ENCODE results near the gene TIMM17A.

The TIMM17A gene

DNA sequence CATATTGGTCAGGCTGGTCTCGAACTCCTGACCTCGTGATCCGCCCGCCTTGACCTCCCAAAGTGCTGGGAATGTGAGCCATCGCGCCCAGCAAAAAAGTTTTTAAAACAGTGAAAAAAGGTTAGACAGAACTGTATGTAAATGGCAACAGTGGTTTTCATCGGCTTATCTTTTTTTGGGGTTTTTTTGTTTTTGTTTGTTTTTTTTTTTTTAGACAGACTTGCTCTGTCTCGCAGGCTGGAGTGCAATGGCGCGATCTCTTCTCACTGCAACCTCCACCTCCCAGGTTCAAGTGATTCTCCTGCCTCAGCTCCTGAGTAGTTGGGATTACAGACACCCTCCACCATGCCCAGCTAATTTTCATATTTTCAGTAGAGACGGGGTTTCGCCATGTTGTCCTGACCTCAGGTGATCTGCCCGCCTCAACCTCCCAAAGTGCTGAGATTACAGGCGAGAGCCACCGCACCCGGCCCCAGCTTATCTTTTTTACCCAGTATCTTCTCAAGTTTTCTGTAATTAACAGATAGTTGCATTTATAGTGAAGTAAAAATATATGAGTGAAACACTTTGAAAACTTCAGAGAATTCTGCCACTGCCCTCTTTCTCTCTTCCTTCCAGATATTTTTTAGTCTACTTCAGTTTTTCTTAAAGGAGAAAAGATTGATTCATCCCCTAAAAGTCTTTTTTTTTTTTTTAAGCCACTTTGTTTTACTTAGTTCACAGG is 13.1 kb downstream of the TIMM17A start:
- in situ Hi-C loops (cut with MboI; ENCODE audit: low pct_unique_long_range_greater_than_20kb, low sequenced_read_pairs) = no loop called here
- no peak for DNase-seq

DNA sequence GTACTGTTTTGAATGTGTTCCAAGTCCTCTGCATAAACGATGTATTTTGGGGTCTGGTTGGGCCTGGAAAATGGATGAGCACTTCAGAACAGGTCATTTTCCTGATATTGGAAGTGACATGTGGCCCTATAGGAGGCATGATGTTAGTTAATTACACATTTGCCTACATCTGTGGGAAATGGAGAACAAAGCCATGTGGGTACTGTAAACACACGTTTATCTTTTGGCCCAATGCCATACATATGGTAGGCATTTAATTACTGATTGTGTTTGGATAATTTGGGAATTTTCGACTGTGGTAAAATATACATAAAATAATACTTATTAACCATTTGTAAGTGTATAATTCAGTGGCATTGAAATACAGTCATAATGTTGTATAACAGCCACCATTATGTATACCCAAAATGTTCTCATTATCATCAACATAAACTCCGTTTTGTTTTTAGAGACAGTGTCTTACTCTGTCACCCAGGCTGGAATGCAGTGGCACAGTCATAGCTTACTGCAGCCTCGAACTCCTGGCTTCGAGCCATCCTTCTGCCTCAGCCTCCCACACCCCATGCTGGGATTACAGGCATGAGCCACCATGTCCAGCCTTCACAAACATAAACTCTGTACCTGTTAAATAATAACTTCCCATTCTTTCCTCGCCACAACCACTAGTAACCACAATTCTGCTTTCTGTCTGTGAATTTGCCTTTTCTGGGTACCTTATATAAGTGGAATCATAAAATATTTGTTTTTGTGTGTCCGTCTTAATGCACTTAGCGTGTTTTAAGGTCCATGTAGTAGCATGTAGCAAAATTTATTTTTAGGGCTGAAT is 15.2 kb downstream of the TIMM17A start:
- no peak for DNase-seq
- in situ Hi-C loops (cut with MboI; ENCODE audit: low pct_unique_long_range_greater_than_20kb, low sequenced_read_pairs) = no loop called here

DNA sequence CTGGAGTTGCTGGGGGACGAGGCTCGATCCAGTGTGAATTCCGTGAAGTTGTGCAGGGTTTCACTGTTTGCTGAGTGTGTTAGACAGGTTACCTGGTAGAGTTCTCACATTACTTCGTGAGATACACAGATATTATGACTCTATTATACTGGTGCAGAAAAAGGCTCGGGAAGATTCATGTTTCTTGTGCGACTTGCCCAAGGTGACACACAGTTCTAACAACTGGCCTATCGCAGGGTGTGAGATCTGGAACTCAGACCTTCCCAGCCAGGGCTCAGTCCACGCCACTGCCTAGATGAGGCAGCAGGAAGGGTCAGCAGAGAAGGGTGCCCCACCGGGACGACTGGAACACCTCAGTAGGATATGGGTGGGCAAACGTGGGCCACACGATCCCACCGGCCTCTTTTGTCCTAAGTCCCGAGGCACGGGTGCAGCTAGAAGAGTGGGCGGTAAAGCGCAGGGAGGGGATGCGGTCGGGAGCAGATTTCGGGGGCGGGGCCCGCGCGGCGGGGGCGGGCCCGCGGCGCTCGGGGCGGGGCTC is 26.8 kb downstream of the TIMM17A start:
- peak; percentile 53 for DNase-seq
- in situ Hi-C loops (cut with MboI; ENCODE audit: low pct_unique_long_range_greater_than_20kb, low sequenced_read_pairs) = no loop called here

DNA sequence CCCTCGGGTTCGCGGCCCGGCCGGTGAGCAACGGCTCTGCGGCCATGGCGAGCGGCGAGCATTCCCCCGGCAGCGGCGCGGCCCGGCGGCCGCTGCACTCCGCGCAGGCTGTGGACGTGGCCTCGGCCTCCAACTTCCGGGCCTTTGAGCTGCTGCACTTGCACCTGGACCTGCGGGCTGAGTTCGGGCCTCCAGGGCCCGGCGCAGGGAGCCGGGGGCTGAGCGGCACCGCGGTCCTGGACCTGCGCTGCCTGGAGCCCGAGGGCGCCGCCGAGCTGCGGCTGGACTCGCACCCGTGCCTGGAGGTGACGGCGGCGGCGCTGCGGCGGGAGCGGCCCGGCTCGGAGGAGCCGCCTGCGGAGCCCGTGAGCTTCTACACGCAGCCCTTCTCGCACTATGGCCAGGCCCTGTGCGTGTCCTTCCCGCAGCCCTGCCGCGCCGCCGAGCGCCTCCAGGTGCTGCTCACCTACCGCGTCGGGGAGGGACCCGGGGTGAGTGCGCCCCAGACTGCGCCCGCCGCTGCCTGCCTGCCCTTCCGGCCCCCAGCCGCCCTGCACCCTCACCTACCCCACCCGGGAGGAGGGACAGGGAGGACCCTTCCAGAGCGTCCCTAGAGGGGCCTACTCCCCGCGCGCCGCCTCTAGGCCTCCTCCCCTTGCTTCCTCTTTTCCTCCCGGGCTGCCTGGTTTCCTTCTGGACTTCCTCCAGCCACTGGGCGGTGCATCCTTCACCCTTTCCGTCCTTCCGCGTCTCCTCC is 27.5 kb downstream of the TIMM17A start, which contains the start of gene RNPEP:
Gene RNPEP (plus strand): TSS at position 26 of the 757 bp plus-strand sequence. CDS start 19 bp downstream, at position 45.
- in situ Hi-C loops (cut with MboI; ENCODE audit: low pct_unique_long_range_greater_than_20kb, low sequenced_read_pairs) = no loop called here
- DNase-seq = peak; percentile 81

DNA sequence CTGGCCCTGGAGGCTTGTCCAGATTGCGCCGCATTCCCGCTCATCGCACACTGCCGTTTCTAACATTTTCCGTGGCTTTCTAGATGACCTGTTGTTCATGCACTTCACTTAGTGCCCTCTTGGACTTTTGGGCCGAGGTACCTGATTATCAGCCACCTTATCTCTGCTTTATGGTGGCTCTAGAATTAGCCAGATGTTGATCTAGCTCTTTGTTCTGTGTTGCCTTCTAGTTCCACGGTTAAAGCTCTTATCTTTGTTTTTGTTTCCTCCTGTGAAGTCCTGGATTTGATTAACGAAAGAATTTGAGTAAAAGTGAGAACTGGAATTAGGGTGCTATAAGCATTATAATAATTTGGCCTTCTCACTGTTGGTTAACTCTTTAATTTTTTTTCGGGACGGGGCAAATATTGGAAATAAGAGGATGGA is 28.1 kb downstream of the TIMM17A start:
- no peak for DNase-seq
- in situ Hi-C loops (cut with MboI; ENCODE audit: low pct_unique_long_range_greater_than_20kb, low sequenced_read_pairs) = no loop called here

DNA sequence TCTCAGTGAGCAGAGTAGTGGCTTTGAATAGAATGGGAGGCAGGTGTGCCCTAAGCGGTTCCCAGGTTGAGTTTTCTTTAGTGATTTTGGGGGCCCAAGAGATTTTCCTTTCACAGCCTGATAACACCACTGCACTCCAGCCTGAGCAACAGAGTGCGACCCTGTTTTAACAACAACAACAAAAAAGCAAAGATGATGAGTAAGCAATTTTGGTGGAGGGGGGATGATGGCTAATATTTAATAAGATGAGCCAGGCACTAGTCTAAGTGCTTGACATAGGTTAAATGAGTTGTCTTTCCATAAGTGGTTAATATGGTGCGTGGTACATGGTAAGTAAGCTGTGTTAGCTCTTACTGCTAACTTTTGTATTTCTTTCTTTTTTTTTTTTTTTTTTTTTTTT is 29.1 kb downstream of the TIMM17A start:
- in situ Hi-C loops (cut with MboI; ENCODE audit: low pct_unique_long_range_greater_than_20kb, low sequenced_read_pairs) = no loop called here
- DNase-seq = no peak

DNA sequence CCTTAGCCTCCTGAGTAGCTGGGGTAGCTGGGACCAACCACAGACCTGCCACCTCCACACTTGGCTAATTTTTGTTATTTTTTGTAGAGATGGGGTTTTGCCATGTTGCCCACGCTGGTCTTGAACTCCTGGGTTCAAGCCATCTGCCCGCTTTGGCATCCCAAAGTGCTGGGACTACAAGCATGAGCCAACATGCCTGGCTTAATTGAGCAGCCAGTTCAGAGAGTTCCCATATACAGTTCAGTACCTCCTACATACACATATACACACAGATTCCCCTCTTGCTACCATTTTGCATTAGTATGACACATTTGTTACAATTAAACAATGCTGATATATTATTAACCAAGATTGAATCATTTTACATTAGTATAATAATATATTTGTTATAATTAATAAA is 30.1 kb downstream of the TIMM17A start:
- no peak for DNase-seq
- in situ Hi-C loops (cut with MboI; ENCODE audit: low pct_unique_long_range_greater_than_20kb, low sequenced_read_pairs) = no loop called here

DNA sequence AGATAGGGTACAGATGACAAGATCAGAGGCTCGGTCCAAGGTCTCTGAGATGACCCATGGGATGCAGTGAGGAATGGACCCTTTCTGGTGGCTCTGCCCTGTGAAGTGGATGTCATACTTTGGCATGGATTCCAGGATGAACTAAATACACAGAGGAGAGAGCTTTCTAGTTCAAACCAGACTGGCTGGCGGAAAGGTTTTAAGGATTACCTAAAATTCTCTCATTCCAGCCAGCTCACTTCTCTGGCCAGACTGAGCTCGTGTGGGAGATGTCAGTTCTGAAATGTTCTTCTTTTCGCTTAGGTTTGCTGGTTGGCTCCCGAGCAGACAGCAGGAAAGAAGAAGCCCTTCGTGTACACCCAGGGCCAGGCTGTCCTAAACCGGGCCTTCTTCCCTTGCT is 33.3 kb downstream of the TIMM17A start:
- no peak for DNase-seq
- in situ Hi-C loops (cut with MboI; ENCODE audit: low pct_unique_long_range_greater_than_20kb, low sequenced_read_pairs) = no loop called here

DNA sequence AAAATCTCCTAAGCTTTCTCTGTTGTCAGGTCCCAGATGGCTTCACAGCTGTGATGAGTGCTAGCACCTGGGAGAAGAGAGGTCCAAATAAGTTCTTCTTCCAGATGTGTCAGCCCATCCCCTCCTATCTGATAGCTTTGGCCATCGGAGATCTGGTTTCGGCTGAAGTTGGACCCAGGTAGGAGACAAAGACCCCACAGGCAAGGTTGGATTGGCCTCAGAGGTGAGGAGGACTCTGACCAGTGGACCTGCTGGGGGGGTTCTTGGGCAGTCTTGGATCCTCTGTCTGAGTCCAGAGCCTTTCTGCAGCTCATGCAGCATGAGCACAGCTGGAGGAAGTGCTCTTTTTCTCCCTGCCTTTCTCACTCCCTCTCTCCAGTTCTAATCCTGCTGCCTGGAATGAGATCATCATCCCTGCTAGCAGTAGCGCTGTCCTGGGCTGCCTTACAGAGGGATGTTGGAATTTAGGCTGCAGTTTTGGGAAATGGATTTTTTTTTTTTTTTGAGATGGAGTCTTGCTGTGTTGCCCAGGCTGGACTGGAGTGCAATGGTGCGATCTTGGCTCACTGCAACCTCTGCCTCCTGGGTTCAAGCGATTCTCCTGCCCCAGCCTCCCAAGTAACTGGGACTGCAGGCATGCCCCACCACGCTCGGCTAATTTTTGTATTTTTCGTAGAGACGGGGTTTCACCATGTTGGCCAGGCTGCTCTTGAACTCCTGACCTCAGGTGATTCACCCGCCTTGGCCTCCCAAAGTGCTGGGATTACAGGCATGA is 34.2 kb downstream of the TIMM17A start:
- DNase-seq = no peak
- in situ Hi-C loops (cut with MboI; ENCODE audit: low pct_unique_long_range_greater_than_20kb, low sequenced_read_pairs) = no loop called here

DNA sequence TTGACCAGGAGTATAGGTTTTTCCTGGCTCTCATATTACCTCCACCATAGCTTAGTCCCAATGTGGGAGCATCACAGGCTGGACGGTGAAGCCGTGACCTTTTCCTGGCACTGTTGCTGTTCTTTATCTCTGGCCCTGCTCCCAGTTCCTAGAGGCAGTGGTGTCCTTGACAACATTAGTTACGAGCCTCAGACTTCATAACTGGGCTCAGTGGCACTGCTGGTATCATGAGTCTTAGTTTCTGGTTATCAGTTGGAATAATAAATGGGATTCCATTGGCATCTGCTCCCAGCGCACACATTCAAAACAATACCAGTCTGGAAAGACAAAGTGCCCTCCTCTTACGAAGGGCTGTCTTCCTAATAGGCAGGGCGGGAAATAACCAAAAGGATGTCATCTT is 35.1 kb downstream of the TIMM17A start:
- in situ Hi-C loops (cut with MboI; ENCODE audit: low pct_unique_long_range_greater_than_20kb, low sequenced_read_pairs) = no loop called here
- DNase-seq = no peak

DNA sequence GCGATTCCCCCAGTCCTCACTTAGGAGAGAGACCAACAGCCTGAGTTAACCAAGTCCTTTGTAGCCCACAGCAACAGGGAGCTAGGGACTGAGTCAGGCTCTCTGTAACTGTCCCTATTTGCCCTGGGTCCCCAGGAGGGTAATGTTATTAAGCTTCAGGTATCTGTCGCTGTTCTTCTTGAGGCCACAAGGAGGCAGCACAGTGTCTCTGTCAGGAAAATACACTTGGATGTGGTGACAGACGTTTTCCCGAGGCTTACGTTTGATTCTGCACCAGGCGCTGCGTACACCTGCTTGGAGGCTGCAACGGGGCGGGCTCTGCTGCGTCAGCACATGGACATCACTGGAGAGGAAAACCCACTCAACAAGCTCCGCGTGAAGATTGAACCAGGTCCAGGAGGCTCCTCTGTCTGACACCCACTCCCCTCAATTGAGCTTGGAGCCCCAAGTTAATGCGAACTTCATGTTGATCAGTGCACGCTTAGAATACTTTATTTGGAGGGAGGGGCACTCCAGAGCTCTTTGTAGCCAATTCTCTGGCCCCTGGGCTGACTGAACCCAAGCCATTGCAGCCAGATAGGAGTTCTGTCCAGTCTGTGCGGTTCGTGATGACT is 44.4 kb downstream of the TIMM17A start:
- in situ Hi-C loops (cut with MboI; ENCODE audit: low pct_unique_long_range_greater_than_20kb, low sequenced_read_pairs) = no loop called here
- peak; percentile 59 for DNase-seq

DNA sequence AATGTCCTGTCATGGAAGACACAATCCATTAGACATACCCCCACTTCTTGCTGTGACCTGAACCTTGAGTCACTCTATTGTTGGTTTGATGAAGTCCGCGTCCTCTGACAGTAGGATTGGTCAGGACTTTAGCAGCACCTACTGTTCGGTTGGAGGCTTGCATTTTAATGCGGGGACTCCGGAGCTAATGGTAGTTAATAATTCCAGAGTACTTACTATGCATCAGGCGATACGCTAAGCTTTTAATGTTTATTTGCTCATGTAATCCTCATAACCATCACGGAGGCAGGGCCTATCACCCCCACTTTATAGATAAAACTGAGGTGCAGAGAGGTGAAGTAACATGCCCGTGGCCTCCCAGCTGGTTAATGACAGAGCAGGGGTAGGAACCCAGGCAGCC is 47.2 kb downstream of the TIMM17A start:
- no peak for DNase-seq
- in situ Hi-C loops (cut with MboI; ENCODE audit: low pct_unique_long_range_greater_than_20kb, low sequenced_read_pairs) = no loop called here

DNA sequence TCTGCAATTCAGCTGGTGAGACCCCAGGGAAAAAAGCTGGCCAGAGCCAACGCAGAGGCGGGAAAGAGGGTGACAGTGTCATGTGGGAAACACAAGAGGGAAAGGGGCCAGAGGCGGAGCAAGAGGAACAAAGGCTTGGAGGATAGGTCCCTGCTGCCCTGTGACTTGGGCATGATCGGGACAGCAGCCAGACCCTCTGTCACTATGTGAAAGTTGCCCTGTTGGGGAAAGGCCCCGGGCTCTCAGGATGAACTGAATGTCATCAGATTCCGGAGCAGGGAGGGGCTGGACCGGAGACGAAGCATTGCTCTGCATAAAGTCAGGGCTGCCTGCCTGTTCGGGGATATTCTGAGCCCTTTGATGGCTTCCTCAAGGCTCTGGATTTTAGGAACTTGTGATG is 49.4 kb downstream of the TIMM17A start:
- DNase-seq = no peak
- in situ Hi-C loops (cut with MboI; ENCODE audit: low pct_unique_long_range_greater_than_20kb, low sequenced_read_pairs) = no loop called here

DNA sequence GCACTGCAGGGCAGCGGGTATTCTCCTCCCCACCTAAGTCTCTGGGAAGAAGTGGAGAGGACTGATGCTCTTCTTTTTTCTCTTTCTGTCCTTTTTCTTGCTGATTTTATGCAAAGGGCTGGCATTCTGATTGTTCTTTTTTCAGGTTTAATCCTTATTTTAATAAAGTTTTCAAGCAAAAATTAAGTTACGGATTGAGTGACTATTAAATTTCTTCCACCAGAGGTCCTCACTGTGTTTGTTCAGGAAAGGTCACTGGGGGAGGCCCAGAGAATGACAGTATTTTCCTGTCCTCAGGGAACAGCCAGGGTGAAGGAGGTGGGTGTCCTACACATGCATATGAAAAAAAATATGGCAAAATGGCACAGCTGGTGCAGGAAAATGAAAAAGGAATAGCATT is 50.7 kb downstream of the TIMM17A start:
- in situ Hi-C loops (cut with MboI; ENCODE audit: low pct_unique_long_range_greater_than_20kb, low sequenced_read_pairs) = no loop called here
- DNase-seq = no peak

DNA sequence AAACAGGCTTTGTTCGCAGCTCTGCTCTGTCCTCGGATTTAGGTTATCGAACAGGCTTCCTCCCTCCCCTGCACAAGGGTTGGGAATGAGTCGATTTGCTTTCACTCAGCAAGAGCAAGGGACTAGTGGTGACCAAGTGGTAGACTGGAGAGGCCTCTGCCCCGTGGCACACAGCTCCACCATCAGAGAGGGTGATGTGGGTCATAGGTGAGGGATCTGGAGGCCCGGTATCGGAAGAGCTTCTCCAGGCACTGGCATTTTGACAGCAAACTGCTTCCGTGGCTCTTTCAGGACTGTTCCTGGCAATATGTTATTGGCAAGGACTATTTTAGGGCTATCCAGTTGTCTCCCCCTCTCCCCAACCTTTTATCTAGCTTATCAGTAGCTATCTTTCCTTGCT is 52.0 kb downstream of the TIMM17A start:
- no peak for DNase-seq
- in situ Hi-C loops (cut with MboI; ENCODE audit: low pct_unique_long_range_greater_than_20kb, low sequenced_read_pairs) = no loop called here

DNA sequence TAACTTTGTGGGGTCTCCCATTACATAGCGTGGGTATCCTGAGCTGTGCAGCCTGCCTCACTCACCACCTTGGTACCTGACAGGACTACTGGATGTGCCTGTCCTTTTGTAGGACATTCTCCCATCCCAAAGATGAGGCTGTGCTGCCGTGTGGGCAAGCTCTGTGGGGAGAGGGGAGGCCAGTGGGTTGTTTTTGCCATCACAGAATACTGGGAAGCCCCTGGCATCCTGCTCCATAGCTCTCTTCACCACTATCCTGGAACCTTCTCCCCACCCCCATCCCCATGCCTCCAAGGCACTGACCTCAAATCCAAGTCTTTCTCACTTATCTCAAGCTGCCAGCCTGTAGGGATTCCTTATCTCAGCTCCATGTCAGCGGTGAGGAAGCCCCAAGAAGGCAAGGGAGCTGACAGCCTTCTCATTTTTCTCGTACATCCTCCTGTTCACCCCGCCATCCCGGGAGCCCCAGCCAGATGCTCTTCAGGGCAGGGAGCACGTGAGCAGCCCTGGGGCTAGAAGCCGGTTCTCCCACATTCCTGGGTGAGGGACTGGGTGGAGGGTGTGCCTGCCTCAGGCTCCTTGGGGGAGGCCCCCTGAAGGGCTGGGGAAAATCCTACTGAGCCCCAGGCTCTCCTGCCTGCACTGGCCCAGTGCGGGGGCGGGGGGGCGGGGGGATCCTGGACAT is 52.6 kb downstream of the TIMM17A start:
- no peak for DNase-seq
- in situ Hi-C loops (cut with MboI; ENCODE audit: low pct_unique_long_range_greater_than_20kb, low sequenced_read_pairs) = no loop called here

DNA sequence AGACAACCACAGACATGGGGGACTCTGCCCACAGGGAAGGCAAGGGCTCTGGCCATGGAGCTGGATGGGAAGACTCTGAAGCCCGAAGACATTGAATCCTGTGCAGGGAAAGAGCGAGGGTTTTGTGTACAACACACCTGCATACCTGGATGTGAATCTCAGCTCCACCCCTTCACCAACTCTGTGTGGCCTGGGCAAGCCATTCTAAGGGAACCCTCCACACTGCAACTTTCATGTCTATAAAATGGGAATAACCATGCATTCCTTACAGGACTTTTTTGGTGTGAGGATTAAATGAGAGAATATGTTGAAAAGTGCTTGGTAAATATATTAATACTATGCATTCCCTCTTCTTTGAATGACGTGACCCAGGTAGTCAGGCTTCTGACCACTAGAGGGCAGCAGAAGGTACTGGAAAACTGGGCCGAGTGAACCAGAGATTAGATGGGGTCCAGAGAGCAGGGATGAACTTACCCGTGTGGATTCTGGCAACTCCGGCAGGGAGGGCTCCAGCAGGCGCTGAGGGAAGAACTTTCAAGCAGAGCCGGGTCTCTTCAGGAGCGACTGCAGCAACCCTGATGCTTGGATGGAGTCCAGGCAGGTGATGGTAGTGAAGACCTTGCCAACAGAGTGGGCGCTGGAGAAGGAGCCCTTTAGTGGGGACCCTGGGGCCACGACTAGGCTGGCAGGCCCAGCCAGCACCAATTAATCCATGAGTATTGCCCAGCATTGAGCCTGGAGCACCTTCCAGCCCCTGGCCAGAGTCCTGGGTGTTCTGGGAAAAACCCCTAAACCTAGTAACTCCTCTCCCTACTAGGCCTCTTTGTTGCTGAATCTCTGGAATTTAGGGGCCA is 54.2 kb downstream of the TIMM17A start:
- in situ Hi-C loops (cut with MboI; ENCODE audit: low pct_unique_long_range_greater_than_20kb, low sequenced_read_pairs) = loop anchor here (10.0 kb wide), 1 partner anchor 115 kb away; the partner anchor contains the start of gene GPR37L1

More for the DNA sequence above, 54.2 kb downstream of the TIMM17A start:
- DNase-seq = peak; percentile 69

Measured in KBM-7 (cell line).